Measurements from ENCODE around the gene PTPN7. TPM values are rescaled to one million over a fixed set of nuclear protein-coding genes. Genes with fewer than 3 reads are reported as not detected.
"Not testable (repeated sequence)": the region's sequence is repeated elsewhere in the genome, so short reads cannot be mapped to it uniquely, and the experiment has no call there.

PTPN7 gene
- total RNA-seq, 1 donor from 2014 or later = not detected

DNA sequence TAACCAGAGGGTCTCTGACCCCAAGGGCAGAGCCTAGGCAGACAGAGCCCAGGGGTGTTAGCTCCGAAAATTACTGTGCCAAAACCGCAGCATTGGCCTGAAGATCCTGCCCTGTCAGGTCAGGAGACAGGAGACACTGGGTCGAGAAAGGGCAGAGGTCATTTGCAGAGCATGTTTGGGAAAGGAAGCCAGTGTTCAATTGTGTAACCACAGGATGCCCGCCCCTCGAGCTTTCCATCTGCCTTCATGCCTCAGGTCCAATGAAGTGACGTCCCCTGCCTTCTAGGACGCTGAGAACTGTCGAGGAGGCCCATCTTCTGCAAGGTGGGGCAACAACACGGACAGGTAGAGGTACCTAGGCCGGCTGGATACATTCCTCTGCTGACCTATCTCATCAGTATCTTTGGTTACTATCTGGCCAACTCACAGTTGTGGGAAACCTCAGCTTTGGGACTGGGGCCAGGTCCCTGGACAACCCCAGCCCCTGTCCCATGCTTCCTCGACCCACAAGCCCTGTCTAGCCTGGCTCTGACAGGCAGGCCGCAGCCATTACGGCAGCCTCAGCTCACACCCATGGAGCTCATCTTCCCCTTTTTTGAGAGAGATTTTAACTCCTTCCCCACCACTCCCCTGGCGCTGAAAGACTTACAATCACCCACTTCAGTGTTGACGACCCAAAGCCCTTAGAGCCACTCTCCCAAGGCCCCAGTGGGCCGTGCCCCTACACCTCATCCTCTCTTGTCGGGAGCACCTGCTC, 17.2 kb downstream of the PTPN7 start:
- Mint-ChIP-seq H3K9me3 (ENCODE audit: unreplicated experiment) (no peaks in the 10 kb centered on the region), H3K4me1 (ENCODE audit: unreplicated experiment) (peaks cover 24% of the 10 kb centered on the region), H3K36me3 (ENCODE audit: unreplicated experiment) (peaks cover 2% of the 10 kb centered on the region), H3K27ac (ENCODE audit: unreplicated experiment) (peak overlapping the region; percentile 84), H3K4me3 (ENCODE audit: unreplicated experiment) (peak overlapping the region; percentile 84), H3K27me3 (ENCODE audit: unreplicated experiment) (no peaks in the 10 kb centered on the region)
- no peak for DNase-seq (ENCODE audit: extremely low spot score, unreplicated experiment)
- TF ChIP-seq, protein P1, sequence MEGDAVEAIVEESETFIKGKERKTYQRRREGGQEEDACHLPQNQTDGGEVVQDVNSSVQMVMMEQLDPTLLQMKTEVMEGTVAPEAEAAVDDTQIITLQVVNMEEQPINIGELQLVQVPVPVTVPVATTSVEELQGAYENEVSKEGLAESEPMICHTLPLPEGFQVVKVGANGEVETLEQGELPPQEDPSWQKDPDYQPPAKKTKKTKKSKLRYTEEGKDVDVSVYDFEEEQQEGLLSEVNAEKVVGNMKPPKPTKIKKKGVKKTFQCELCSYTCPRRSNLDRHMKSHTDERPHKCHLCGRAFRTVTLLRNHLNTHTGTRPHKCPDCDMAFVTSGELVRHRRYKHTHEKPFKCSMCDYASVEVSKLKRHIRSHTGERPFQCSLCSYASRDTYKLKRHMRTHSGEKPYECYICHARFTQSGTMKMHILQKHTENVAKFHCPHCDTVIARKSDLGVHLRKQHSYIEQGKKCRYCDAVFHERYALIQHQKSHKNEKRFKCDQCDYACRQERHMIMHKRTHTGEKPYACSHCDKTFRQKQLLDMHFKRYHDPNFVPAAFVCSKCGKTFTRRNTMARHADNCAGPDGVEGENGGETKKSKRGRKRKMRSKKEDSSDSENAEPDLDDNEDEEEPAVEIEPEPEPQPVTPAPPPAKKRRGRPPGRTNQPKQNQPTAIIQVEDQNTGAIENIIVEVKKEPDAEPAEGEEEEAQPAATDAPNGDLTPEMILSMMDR (IDR thresholded peaks at IDR 0.05) = no peak

DNA sequence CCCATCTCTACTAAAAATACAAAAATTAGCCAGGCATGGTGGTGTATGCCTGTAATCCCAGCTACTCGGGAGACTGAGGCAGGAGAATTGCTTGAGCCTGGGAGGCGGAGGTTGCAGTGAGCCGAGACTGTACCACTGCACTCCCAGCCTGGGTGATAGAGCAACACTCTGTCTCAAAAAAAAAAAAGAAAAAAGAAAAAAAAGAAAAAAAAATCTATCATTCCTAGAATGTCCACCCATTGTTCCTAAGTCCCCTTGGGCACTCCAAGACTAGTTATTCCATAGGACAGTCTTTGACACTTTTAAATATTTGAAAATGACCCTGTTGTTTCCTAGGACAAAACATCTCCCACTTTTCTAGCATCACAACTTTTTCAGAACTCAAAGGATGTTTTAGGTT, 18.9 kb downstream of the PTPN7 start:
- not testable (repeated sequence) for H3K4me3 Mint-ChIP-seq (ENCODE audit: unreplicated experiment); DNase-seq (ENCODE audit: extremely low spot score, unreplicated experiment); H3K9me3 Mint-ChIP-seq (ENCODE audit: unreplicated experiment); H3K27ac Mint-ChIP-seq (ENCODE audit: unreplicated experiment); H3K27me3 Mint-ChIP-seq (ENCODE audit: unreplicated experiment); H3K36me3 Mint-ChIP-seq (ENCODE audit: unreplicated experiment)
- H3K4me1 Mint-ChIP-seq (ENCODE audit: unreplicated experiment) = peaks cover 24% of the 10 kb centered on the region

DNA sequence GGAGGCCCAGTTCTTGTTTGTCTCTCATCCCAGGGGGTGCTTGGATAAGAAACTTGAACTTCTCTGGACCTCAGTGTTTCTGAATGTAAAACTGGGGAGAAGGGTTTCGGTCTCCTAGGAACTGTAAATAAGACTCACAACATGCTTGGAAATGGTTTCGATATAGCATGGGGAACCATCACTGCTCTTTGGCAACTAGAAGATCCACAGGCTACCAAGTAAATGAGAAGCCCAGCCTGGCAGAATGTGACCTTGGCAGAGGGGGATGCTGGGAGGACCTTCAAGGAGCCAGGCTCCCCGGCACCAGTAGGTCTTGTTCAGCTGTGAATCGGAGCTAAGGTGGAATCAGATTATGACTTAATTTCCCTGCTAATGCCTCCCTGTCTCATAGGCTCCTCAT, 19.6 kb downstream of the PTPN7 start:
- H3K36me3 Mint-ChIP-seq (ENCODE audit: unreplicated experiment) = peaks cover 4% of the 10 kb centered on the region
- H3K27me3 Mint-ChIP-seq (ENCODE audit: unreplicated experiment) = no peaks in the 10 kb centered on the region
- H3K4me1 Mint-ChIP-seq (ENCODE audit: unreplicated experiment) = peaks cover 24% of the 10 kb centered on the region
- H3K4me3 Mint-ChIP-seq (ENCODE audit: unreplicated experiment) = no peak overlapping the region
- TF ChIP-seq, protein P1 (IDR thresholded peaks at IDR 0.05) = no peak
- no peaks in the 10 kb centered on the region for H3K9me3 Mint-ChIP-seq (ENCODE audit: unreplicated experiment)
- DNase-seq (ENCODE audit: extremely low spot score, unreplicated experiment) = no peak
- peak overlapping the region; percentile 28 for H3K27ac Mint-ChIP-seq (ENCODE audit: unreplicated experiment)

DNA sequence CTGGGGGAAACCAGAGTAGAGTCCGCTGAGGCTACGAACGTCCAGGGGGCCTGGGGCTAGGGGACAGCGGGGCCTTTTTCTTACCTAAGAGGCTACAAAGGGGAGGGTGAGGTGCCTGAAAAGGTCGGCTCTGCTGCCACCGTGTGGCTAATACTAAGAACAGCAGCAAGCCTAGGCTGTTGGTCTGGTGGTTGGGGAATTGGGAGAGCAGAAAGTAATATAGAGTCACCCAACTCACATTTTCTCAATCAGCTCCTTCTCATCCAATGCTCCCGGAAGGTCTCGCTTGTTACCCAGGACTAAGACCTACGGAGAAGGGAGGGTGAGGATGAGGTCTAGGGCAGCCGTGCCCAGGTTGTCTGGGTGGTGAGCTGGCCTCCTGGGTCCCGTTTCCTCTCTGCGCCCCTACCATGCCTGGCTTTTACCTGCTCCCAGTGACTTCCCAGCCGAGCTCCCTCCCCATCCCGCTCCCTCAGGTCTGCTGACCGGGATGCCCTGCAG, 25.1 kb downstream of the PTPN7 start:
- Mint-ChIP-seq H3K9me3 (ENCODE audit: unreplicated experiment) (no peaks in the 10 kb centered on the region), H3K27ac (ENCODE audit: unreplicated experiment) (no peak overlapping the region), H3K27me3 (ENCODE audit: unreplicated experiment) (no peaks in the 10 kb centered on the region), H3K36me3 (ENCODE audit: unreplicated experiment) (peaks cover 14% of the 10 kb centered on the region), H3K4me3 (ENCODE audit: unreplicated experiment) (no peak overlapping the region), H3K4me1 (ENCODE audit: unreplicated experiment) (no peaks in the 10 kb centered on the region)
- TF ChIP-seq, protein P1 (IDR thresholded peaks at IDR 0.05) = peak; percentile 88
- DNase-seq (ENCODE audit: extremely low spot score, unreplicated experiment) = no peak

DNA sequence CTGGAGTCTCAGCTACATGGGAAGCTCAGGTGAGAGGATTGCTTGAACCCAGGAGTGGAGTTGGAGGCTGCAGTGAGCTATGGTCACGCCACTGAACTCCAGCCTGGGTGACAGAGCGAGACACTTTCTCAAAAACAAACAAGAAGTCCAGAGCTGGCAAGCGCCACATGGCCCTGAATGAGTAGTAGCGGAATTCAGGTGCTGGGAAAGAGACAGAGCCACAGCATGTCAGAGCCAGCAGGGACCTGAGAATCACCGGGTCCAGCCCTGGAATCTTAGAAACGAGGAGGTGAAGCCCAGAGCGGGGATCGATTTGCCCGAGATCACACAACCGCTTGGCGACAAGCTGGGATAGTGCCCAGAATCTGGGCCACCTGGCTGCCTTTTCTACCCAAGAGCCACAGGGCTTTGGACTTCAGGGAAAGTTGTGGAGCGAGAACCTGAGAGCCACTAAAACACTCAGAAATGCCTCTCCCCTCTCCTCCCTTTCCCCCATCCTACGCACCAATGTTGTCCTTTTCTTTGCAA, 25.7 kb downstream of the PTPN7 start:
- TF ChIP-seq, protein P1 (IDR thresholded peaks at IDR 0.05) = no peak
- H3K4me3 Mint-ChIP-seq (ENCODE audit: unreplicated experiment) = no peak overlapping the region
- H3K27ac Mint-ChIP-seq (ENCODE audit: unreplicated experiment) = no peak overlapping the region

More for the DNA sequence above, 25.7 kb downstream of the PTPN7 start:
- no peaks in the 10 kb centered on the region for H3K9me3 Mint-ChIP-seq (ENCODE audit: unreplicated experiment)
- H3K27me3 Mint-ChIP-seq (ENCODE audit: unreplicated experiment) = no peaks in the 10 kb centered on the region
- H3K4me1 Mint-ChIP-seq (ENCODE audit: unreplicated experiment) = no peaks in the 10 kb centered on the region
- H3K36me3 Mint-ChIP-seq (ENCODE audit: unreplicated experiment) = peaks cover 14% of the 10 kb centered on the region
- no peak for DNase-seq (ENCODE audit: extremely low spot score, unreplicated experiment)
